Caco-2 (cell line): ENCODE measurements around the gene SVOPL. TPM values are rescaled to one million over a fixed set of nuclear protein-coding genes. Genes with fewer than 3 reads are reported as not detected.

Experiments used
- BruUV-seq: library from RNA; stranded (reverse); fragments of 400-500 nt; replicated peaks from 2 replicates; lab custom pipeline; 2021; lab: Mats Ljungman, UMichigan
- CTCF ChIA-PET: fragments of 300-600 bp; sonication (Branson Sonifier 250); formaldehyde crosslinking; loops from one replicate; lab custom pipeline; 2022; ENCODE audit warnings: antibody characterized with exemption; lab: Charles Lee
- POLR2A ChIA-PET: fragments of 300-600 bp; sonication (Branson Sonifier 250); formaldehyde crosslinking; loops from one replicate; lab custom pipeline; 2022; ENCODE audit warnings: antibody characterized with exemption; lab: Charles Lee
- DNase-seq, 2 experiments: peaks; one replicate each; pipeline versions ENCODE4 v3.0.0 to v3.0.0-alpha.2; 2020 to 2022
- H3K27me3 ChIP-seq: replicated peaks from 2 replicates; pipeline ENCODE4 v1.6.0; 2011; ENCODE audit warnings: low read length; ENCODE audit not compliant: control insufficient read depth, insufficient read depth
- H3K36me3 ChIP-seq: 2 replicates; pipeline ENCODE4 v1.5.1; 2011; ENCODE audit warnings: low read length; ENCODE audit not compliant: control insufficient read depth, insufficient read depth
- H3K4me1 ChIP-seq: fragments of 250-450 bp; sonication (Bioruptor Pico); 2 replicates; pipeline ENCODE4 v1.5.1; 2020; ENCODE audit warnings: mild to moderate bottlenecking
- H3K4me3 ChIP-seq: 2 replicates; pipeline ENCODE4 v1.5.1; 2011; ENCODE audit warnings: low read depth, mild to moderate bottlenecking, control low read depth, low read length
- H3K9me3 ChIP-seq: fragments of 250-450 bp; sonication (Bioruptor Pico); 2 replicates; pipeline ENCODE4 v1.5.1; 2020; ENCODE audit warnings: mild to moderate bottlenecking, moderate library complexity
- H3K27ac Mint-ChIP-seq: one replicate; pipeline ENCODE4 v1.8.0; 2022; ENCODE audit warnings: mixed read lengths; ENCODE audit not compliant: unreplicated experiment
- H3K27me3 Mint-ChIP-seq: one replicate; pipeline ENCODE4 v1.8.0; 2022; ENCODE audit warnings: mixed read lengths; ENCODE audit not compliant: insufficient read depth, unreplicated experiment
- H3K36me3 Mint-ChIP-seq: one replicate; pipeline ENCODE4 v1.8.0; 2022; ENCODE audit warnings: mild to moderate bottlenecking, mixed read lengths; ENCODE audit not compliant: insufficient read depth, unreplicated experiment
- H3K4me1 Mint-ChIP-seq: one replicate; pipeline ENCODE4 v1.8.0; 2022; ENCODE audit warnings: low read depth, mixed read lengths; ENCODE audit not compliant: unreplicated experiment
- H3K4me3 Mint-ChIP-seq: one replicate; pipeline ENCODE4 v1.8.0; 2022; ENCODE audit warnings: mild to moderate bottlenecking, moderate library complexity, mixed read lengths; ENCODE audit not compliant: unreplicated experiment
- H3K9me3 Mint-ChIP-seq: one replicate; pipeline ENCODE4 v1.8.0; 2022; ENCODE audit warnings: mixed read lengths; ENCODE audit not compliant: unreplicated experiment
- intact Hi-C: fragments of 100-400 bp; cut with micrococcal nuclease; formaldehyde crosslinking; loops from one replicate; pipeline ENCODE4 v1.10.0; 2022; ENCODE audit not compliant: unreplicated experiment
- total RNA-seq: library from RNA; stranded (reverse); gene quantifications from 2 replicates; pipeline ENCODE4 v1.2.3, GENCODE V29; 2022
- TF ChIP-seq, protein P1 (sequence below), 2 experiments: fragments of 200-600 bp in 1 of 2; IDR thresholded peaks; 1 replicate in 1 of 2; 2 replicates in 1 of 2; pipeline versions ENCODE4 v1.5.1 to v1.8.0; 2011 to 2022; ENCODE audit warnings: antibody characterized with exemption in 1 of 2, control low read depth in 1 of 2, inconsistent platforms in 1 of 2, low read depth in 1 of 2, low read length in 1 of 2, mild to moderate bottlenecking in 1 of 2, moderate library complexity in 1 of 2; ENCODE audit not compliant: insufficient read depth in 1 of 2, severe bottlenecking in 1 of 2, unreplicated experiment in 1 of 2

Gene SVOPL
- total RNA-seq, 1 experiment from 2014 or later = 0.27 TPM

- BruUV-seq = no TSS peak
- H3K27ac Mint-ChIP-seq = no peak overlapping the region
These were observed 368 bp upstream of the SVOPL start for GRCh38 chr7:138701537-138701923.

GRCh38 chr7:138699661-138700060 lies 1.5 kb downstream of the SVOPL start:
- Mint-ChIP-seq H3K27me3 (peaks cover 4% of the 10 kb centered on the region), H3K4me1 (no peaks in the 10 kb centered on the region), H3K4me3 (no peak overlapping the region), H3K36me3 (no peaks in the 10 kb centered on the region), H3K9me3 (peaks cover 13% of the 10 kb centered on the region), H3K27ac (no peak overlapping the region)
- TF ChIP-seq, protein P1, sequence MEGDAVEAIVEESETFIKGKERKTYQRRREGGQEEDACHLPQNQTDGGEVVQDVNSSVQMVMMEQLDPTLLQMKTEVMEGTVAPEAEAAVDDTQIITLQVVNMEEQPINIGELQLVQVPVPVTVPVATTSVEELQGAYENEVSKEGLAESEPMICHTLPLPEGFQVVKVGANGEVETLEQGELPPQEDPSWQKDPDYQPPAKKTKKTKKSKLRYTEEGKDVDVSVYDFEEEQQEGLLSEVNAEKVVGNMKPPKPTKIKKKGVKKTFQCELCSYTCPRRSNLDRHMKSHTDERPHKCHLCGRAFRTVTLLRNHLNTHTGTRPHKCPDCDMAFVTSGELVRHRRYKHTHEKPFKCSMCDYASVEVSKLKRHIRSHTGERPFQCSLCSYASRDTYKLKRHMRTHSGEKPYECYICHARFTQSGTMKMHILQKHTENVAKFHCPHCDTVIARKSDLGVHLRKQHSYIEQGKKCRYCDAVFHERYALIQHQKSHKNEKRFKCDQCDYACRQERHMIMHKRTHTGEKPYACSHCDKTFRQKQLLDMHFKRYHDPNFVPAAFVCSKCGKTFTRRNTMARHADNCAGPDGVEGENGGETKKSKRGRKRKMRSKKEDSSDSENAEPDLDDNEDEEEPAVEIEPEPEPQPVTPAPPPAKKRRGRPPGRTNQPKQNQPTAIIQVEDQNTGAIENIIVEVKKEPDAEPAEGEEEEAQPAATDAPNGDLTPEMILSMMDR (IDR thresholded peaks at IDR 0.05; ENCODE audit: insufficient read depth in 1 of 2, low read depth in 1 of 2, low read length in 1 of 2, severe bottlenecking in 1 of 2, unreplicated experiment in 1 of 2) = no peak
- H3K27me3 ChIP-seq = no peaks in the 10 kb centered on the region
- no peak overlapping the region for H3K4me3 ChIP-seq
- ChIA-PET POLR2A (no interaction called here), CTCF (no interaction called here)
- no peak for DNase-seq
- H3K9me3 ChIP-seq = 0 out of 2 replicates have a peak, but pooled peaks cover 5% of the 10 kb centered on the region
- H3K36me3 ChIP-seq = no peaks in the 10 kb centered on the region
- intact Hi-C loops = no loop called here
- BruUV-seq = no TSS peak
- H3K4me1 ChIP-seq = no peaks in the 10 kb centered on the region

More at GRCh38 chr7:138701537-138701923, 368 bp upstream of the SVOPL start:
- H3K4me1 ChIP-seq = no peaks in the 10 kb centered on the region
- no peaks in the 10 kb centered on the region for H3K27me3 ChIP-seq
- 0 out of 2 replicates have a peak, but pooled peaks cover 3% of the 10 kb centered on the region for H3K9me3 ChIP-seq
- TF ChIP-seq, protein P1 (IDR thresholded peaks at IDR 0.05; ENCODE audit: insufficient read depth in 1 of 2, low read depth in 1 of 2, low read length in 1 of 2, severe bottlenecking in 1 of 2, unreplicated experiment in 1 of 2) = no peak
- H3K4me3 ChIP-seq = no peak overlapping the region
- H3K4me1 Mint-ChIP-seq = no peaks in the 10 kb centered on the region
- intact Hi-C loops = no loop called here
- no peak for DNase-seq
- no peaks in the 10 kb centered on the region for H3K36me3 ChIP-seq
- ChIA-PET POLR2A (no interaction called here), CTCF (no interaction called here)
- H3K4me3 Mint-ChIP-seq = no peak overlapping the region
- peaks cover 13% of the 10 kb centered on the region for H3K9me3 Mint-ChIP-seq
- H3K36me3 Mint-ChIP-seq = no peaks in the 10 kb centered on the region
- peaks cover 4% of the 10 kb centered on the region for H3K27me3 Mint-ChIP-seq

DNA sequence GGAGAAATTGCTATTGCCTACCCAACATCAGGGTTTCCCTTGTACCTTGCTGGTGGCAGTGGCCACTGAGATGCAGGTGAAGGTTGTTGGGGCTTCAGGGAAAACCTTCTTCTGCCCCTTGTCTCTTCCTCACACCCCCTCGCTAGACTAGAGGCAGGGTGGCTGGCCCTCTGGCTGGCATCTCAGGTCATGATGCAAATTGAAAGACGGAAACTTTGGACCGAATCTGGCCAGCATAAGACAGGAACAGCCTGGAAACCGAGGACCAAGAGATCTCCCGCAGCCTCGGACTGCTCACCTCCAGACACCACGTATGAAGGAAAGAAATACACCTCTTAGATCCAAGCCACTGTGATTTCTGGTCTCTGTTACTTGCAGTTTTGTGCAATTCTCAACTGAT lies 2.9 kb downstream of the SVOPL start:
- ChIA-PET POLR2A (no interaction called here), CTCF (no interaction called here)
- Histone ChIP-seq H3K27me3 (no peaks in the 10 kb centered on the region), H3K9me3 (0 out of 2 replicates have a peak, but pooled peaks cover 5% of the 10 kb centered on the region), H3K36me3 (no peaks in the 10 kb centered on the region), H3K4me1 (no peaks in the 10 kb centered on the region), H3K4me3 (no peak overlapping the region)
- intact Hi-C loops = no loop called here
- no peaks in the 10 kb centered on the region for H3K36me3 Mint-ChIP-seq
- H3K27me3 Mint-ChIP-seq = peaks cover 4% of the 10 kb centered on the region
- TF ChIP-seq, protein P1 (IDR thresholded peaks at IDR 0.05; ENCODE audit: insufficient read depth in 1 of 2, low read depth in 1 of 2, low read length in 1 of 2, severe bottlenecking in 1 of 2, unreplicated experiment in 1 of 2) = no peak
- no peak for DNase-seq
- H3K4me1 Mint-ChIP-seq = no peaks in the 10 kb centered on the region
- no peak overlapping the region for H3K27ac Mint-ChIP-seq
- no peak overlapping the region for H3K4me3 Mint-ChIP-seq
- peaks cover 13% of the 10 kb centered on the region for H3K9me3 Mint-ChIP-seq
- no TSS peak for BruUV-seq
